HL-60/S4 (cell line): ENCODE data around the gene RNF215.

Experiments
- in situ Hi-C: fragments of 300-500 bp; cut with MboI; formaldehyde crosslinking; loops from 2 replicates; pipeline ENCODE4 v1.14.3; 2022; ENCODE audit warnings: low sequenced_read_pairs

Gene RNF215

GRCh38 chr22:30335236-30335635 is 52.0 kb downstream of the RNF215 start:
- in situ Hi-C loops: no loop called here

GRCh38 chr22:30334646-30335045 is 52.6 kb downstream of the RNF215 start:
- in situ Hi-C loops: no loop called here

DNA sequence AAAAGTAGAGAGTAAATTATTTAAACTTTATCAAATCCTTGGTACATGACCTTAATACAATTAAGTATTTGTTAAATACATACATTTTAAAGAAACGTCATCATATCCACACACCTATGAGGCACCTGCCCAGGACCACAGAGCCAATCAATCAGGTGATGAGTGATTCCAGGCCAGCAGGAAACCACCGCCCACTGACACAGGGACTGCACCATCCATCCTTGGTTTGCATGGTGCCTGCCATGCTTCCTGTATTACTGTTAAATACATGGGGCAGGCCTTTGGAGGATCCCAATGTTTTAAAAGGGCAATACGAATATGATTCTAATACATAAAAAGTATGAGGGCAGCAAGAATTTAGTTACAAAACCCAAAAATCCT is 53.5 kb downstream of the RNF215 start:
- in situ Hi-C loops: no loop called here

GRCh38 chr22:30332994-30333706 is 54.1 kb downstream of the RNF215 start:
- in situ Hi-C loops: no loop called here

DNA sequence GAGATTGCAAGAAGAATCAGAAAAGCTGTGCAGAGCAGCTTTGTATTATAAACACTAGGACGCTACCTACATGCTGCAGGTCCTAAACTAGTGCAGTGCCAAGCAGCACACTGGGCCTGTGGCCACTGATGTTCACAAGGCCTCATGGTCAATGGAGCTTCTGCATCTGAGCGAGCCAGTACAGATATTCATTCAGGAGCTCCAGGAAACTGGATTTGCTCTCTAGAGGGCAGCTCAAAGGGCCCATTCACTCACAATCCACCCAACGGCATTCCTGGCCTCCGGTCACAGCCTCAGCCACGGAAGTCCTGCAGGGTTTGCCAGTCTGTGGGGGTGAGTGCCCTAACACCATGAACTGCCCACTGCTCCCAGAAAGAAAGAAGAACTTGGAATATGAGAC is 54.7 kb downstream of the RNF215 start:
- in situ Hi-C loops: no loop called here
